ENCODE results near the gene RTKN. TPM values are rescaled to one million over a fixed set of nuclear protein-coding genes. Genes with fewer than 3 reads are reported as not detected.
"Not testable (repeated sequence)": the region's sequence is repeated elsewhere in the genome, so short reads cannot be mapped to it uniquely, and the experiment has no call there.

Gene RTKN
- total RNA-seq, 1 donor from 2014 or later: 19.1 TPM

DNA sequence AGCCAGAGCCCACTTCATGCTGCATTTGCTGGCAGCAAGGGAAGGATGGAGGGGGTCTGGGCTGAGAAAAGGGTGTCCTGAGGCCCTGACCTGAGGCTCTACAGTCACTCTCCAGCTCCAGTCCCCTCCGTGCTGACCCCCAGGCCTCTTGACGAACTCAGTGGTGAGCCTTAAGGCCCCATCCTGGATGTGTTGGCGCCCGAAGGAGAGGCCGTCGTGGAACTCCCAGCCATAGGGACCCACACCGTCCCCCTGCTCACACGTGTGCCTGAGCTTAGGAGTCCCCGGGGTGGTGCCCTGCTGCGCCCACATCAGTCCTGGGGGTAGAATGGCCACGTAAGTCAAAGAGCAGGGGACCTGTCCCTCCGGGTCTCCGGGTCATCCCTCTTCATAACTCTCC is 22.7 kb upstream of the RTKN start:
- Mint-ChIP-seq H3K27ac (ENCODE audit: unreplicated experiment) (peak overlapping the region; percentile 76), H3K9me3 (ENCODE audit: unreplicated experiment) (no peaks in the 10 kb centered on the region), H3K4me3 (ENCODE audit: unreplicated experiment) (peak overlapping the region; percentile 98), H3K36me3 (ENCODE audit: unreplicated experiment) (peaks cover 8% of the 10 kb centered on the region), H3K27me3 (ENCODE audit: unreplicated experiment) (no peaks in the 10 kb centered on the region), H3K4me1 (ENCODE audit: unreplicated experiment) (peaks cover 28% of the 10 kb centered on the region)
- TF ChIP-seq, protein P1, sequence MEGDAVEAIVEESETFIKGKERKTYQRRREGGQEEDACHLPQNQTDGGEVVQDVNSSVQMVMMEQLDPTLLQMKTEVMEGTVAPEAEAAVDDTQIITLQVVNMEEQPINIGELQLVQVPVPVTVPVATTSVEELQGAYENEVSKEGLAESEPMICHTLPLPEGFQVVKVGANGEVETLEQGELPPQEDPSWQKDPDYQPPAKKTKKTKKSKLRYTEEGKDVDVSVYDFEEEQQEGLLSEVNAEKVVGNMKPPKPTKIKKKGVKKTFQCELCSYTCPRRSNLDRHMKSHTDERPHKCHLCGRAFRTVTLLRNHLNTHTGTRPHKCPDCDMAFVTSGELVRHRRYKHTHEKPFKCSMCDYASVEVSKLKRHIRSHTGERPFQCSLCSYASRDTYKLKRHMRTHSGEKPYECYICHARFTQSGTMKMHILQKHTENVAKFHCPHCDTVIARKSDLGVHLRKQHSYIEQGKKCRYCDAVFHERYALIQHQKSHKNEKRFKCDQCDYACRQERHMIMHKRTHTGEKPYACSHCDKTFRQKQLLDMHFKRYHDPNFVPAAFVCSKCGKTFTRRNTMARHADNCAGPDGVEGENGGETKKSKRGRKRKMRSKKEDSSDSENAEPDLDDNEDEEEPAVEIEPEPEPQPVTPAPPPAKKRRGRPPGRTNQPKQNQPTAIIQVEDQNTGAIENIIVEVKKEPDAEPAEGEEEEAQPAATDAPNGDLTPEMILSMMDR (IDR thresholded peaks at IDR 0.05): no peak
- DNase-seq (ENCODE audit: extremely low spot score, unreplicated experiment): no peak

DNA sequence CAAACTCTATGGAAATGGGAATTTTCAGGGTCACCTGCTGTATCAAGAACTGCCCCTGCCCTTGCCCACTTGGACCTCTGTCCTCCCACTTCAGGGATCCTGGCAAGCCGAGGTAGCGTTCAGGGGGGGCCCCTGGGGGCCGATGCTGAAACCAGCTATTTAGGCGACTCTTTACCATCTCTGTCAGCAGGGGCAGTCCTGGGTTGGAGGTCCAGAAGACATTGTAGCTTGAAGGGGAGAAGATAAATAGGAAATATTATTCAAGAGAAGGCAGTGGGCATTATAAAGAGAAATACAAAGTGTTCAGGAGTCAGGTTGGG is 21.0 kb upstream of the RTKN start:
- Mint-ChIP-seq H3K27me3 (ENCODE audit: unreplicated experiment) (no peaks in the 10 kb centered on the region), H3K4me3 (ENCODE audit: unreplicated experiment) (no peak overlapping the region), H3K27ac (ENCODE audit: unreplicated experiment) (no peak overlapping the region), H3K4me1 (ENCODE audit: unreplicated experiment) (peaks cover 30% of the 10 kb centered on the region), H3K36me3 (ENCODE audit: unreplicated experiment) (peaks cover 8% of the 10 kb centered on the region), H3K9me3 (ENCODE audit: unreplicated experiment) (no peaks in the 10 kb centered on the region)
- TF ChIP-seq, protein P1 (IDR thresholded peaks at IDR 0.05): no peak
- no peak for DNase-seq (ENCODE audit: extremely low spot score, unreplicated experiment)

- H3K4me3 Mint-ChIP-seq (ENCODE audit: unreplicated experiment): no peak overlapping the region
- H3K27me3 Mint-ChIP-seq (ENCODE audit: unreplicated experiment): no peaks in the 10 kb centered on the region
- H3K36me3 Mint-ChIP-seq (ENCODE audit: unreplicated experiment): peaks cover 8% of the 10 kb centered on the region
- no peak overlapping the region for H3K27ac Mint-ChIP-seq (ENCODE audit: unreplicated experiment)
- TF ChIP-seq, protein P1 (IDR thresholded peaks at IDR 0.05): no peak
- no peak for DNase-seq (ENCODE audit: extremely low spot score, unreplicated experiment)
- no peaks in the 10 kb centered on the region for H3K9me3 Mint-ChIP-seq (ENCODE audit: unreplicated experiment)
- H3K4me1 Mint-ChIP-seq (ENCODE audit: unreplicated experiment): peaks cover 31% of the 10 kb centered on the region
These were observed 20.5 kb upstream of the RTKN start for GRCh38 chr2:74462054-74462785.

DNA sequence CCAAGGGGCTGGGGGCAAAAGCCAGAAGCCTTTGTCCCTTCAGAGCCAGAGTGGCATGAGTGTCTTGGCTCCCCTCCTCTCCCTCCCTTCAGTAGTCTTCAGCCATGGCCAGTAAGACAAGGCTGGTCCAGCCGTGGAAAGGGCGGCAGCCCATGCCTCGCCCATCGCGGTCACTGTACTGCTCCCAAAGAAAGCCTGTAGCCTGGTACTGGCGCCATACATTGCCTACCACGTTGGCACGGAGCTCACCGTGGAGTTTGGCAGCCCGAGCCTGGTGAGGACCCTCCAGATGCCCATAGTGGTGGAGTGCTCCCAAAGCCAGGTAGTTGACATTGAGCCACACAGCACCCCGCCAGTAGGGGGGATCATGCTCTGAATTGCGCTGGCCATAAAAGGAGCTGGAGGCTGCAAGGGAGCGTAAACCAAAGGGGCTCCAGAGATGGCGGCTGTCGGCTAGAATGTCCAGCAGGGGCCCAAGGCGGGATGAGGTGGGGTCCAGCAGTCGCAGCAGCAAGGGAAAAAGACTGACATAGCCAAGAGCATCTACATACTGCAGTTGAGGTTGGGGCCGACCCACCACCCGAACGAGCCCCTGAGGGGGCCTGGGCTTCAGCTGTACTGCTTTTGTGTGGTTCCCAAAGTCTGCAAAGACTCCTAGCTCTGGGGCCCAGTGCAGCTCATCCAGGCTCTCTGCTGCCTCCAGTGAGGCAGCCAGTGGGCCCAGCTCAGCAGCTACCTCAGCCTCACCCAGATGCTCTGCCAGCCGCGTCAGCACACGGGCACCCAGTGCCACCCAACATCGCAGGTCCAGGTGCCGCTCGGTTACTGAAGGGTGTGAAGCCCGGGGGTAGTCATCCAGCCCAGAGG is 19.7 kb upstream of the RTKN start:
- no peak overlapping the region for H3K27ac Mint-ChIP-seq (ENCODE audit: unreplicated experiment)
- H3K27me3 Mint-ChIP-seq (ENCODE audit: unreplicated experiment): no peaks in the 10 kb centered on the region
- no peak overlapping the region for H3K4me3 Mint-ChIP-seq (ENCODE audit: unreplicated experiment)

GRCh38 chr2:74460187-74460586 is 18.4 kb upstream of the RTKN start:
- H3K4me1 Mint-ChIP-seq (ENCODE audit: unreplicated experiment): peaks cover 40% of the 10 kb centered on the region
- peak overlapping the region; percentile 99 for H3K4me3 Mint-ChIP-seq (ENCODE audit: unreplicated experiment)
- H3K27me3 Mint-ChIP-seq (ENCODE audit: unreplicated experiment); H3K36me3 Mint-ChIP-seq (ENCODE audit: unreplicated experiment); H3K9me3 Mint-ChIP-seq (ENCODE audit: unreplicated experiment); DNase-seq (ENCODE audit: extremely low spot score, unreplicated experiment); H3K27ac Mint-ChIP-seq (ENCODE audit: unreplicated experiment): not testable (repeated sequence)

More for the DNA sequence above, 19.7 kb upstream of the RTKN start:
- Mint-ChIP-seq H3K36me3 (ENCODE audit: unreplicated experiment) (peaks cover 8% of the 10 kb centered on the region), H3K4me1 (ENCODE audit: unreplicated experiment) (peaks cover 37% of the 10 kb centered on the region), H3K9me3 (ENCODE audit: unreplicated experiment) (no peaks in the 10 kb centered on the region)
- no peak for DNase-seq (ENCODE audit: extremely low spot score, unreplicated experiment)
- TF ChIP-seq, protein P1 (IDR thresholded peaks at IDR 0.05): no peak

- peak overlapping the region; percentile 98 for H3K27ac Mint-ChIP-seq (ENCODE audit: unreplicated experiment)
- not testable (repeated sequence) for H3K9me3 Mint-ChIP-seq (ENCODE audit: unreplicated experiment); DNase-seq (ENCODE audit: extremely low spot score, unreplicated experiment); H3K27me3 Mint-ChIP-seq (ENCODE audit: unreplicated experiment); H3K36me3 Mint-ChIP-seq (ENCODE audit: unreplicated experiment)
- H3K4me1 Mint-ChIP-seq (ENCODE audit: unreplicated experiment): peaks cover 45% of the 10 kb centered on the region
- peak overlapping the region; percentile 99 for H3K4me3 Mint-ChIP-seq (ENCODE audit: unreplicated experiment)
These were observed 17.9 kb upstream of the RTKN start for GRCh38 chr2:74459503-74460118.
